Tibial nerve (tissue), 4 donors: ENCODE measurements around the gene SLC27A2.

ENCODE experiments used
- CTCF ChIP-seq, 5 experiments: fragments of 200-600 bp in 3 of 5; fragments of 450-650 bp in 2 of 5; sonication (generic) in 3 of 5; IDR thresholded peaks; one replicate each; pipeline ENCODE4 v1.5.1; 2016 to 2019; ENCODE audit warnings: antibody characterized with exemption in 5 of 5, mild to moderate bottlenecking in 3 of 5, moderate library complexity in 2 of 5
- EP300 ChIP-seq, 2 donors: sonication (generic); formaldehyde crosslinking; IDR thresholded peaks; one replicate each; pipeline ENCODE4 v1.6.1; 2017; ENCODE audit warnings: antibody characterized with exemption in 2 of 2, mild to moderate bottlenecking in 1 of 2
- POLR2A ChIP-seq, 2 donors: fragments of 450-650 bp; IDR thresholded peaks; one replicate each; pipeline ENCODE4 v1.6.1; 2017; ENCODE audit warnings: antibody characterized with exemption in 2 of 2, mild to moderate bottlenecking in 2 of 2, moderate library complexity in 2 of 2

- TF ChIP-seq CTCF (IDR thresholded peaks at IDR 0.05) (no peak), EP300 (IDR thresholded peaks at IDR 0.05) (no peak), POLR2A (IDR thresholded peaks at IDR 0.05) (no peak)
Measured at GRCh38 chr15:50149090-50149489, 32.9 kb upstream of the SLC27A2 start.
